Measurements from ENCODE around the gene CXXC4. TPM values are rescaled to one million over a fixed set of nuclear protein-coding genes. Genes with fewer than 3 reads are reported as not detected.

The CXXC4 gene
- total and polyA plus RNA-seq, 2 experiments from 2014 or later = 1.6 to 3.0 TPM

GRCh38 chr4:104486716-104487504, 7.8 kb downstream of the CXXC4 start:
- H3K4me3 ChIP-seq = no peak overlapping the region

DNA sequence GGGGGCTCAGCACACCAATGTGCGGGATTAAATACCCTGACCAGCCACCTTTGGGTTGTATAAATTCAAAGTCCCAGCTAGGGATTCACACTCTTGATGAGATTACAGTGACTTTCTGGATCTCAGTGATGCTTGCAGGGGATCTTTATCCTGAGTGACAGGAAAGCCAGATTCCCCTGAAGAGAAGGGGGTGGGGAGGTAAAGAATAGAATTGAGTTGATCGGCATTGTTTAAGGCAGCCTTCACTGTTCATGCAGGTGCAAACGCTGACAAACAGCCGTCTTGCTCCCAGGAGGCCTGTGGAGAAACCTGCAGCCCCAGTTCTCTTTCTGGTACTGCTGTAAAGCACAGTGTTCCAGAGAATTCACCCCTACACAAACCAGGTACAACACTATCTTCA, 19.0 kb downstream of the CXXC4 start:
- Mint-ChIP-seq H3K9me3 (no peaks in the 10 kb centered on the region), H3K27ac (0 out of 2 replicates have a peak overlapping the region, but pooled peaks have one; percentile 36), H3K27me3 (ENCODE audit: insufficient read depth, low read depth, poor library complexity) (no peaks in the 10 kb centered on the region), H3K4me1 (peaks cover 22% of the 10 kb centered on the region), H3K4me3 (no peak overlapping the region), H3K36me3 (ENCODE audit: low read depth) (no peaks in the 10 kb centered on the region)
- H4K20me1 ChIP-seq (replicated peaks; ENCODE audit: insufficient read depth) = no peaks in the 10 kb centered on the region
- no peaks in the 10 kb centered on the region for H3K79me2 ChIP-seq (replicated peaks; ENCODE audit: insufficient read depth)
- no peaks in the 10 kb centered on the region for H3K9me2 ChIP-seq (ENCODE audit: insufficient read depth)
- no peak overlapping the region for H3K4me3 ChIP-seq
- H3K27me3 ChIP-seq (ENCODE audit: insufficient read depth) = no peaks in the 10 kb centered on the region
- H3K4me2 ChIP-seq = no peak overlapping the region
- H3K4me1 ChIP-seq (ENCODE audit: insufficient read depth) = peaks cover 10% of the 10 kb centered on the region; the same call in 1 of the 2 replicates
- peak; percentile 98 for ATAC-seq
- H3F3A ChIP-seq (replicated peaks; ENCODE audit: low read depth) = no peaks in the 10 kb centered on the region
- no peaks in the 10 kb centered on the region for H3K36me3 ChIP-seq (ENCODE audit: insufficient read depth)
- H3K27ac ChIP-seq (ENCODE audit: low read depth) = no peak overlapping the region
- DNase-seq (ENCODE audit: low spot score) = peak; percentile 62
- H2AFZ ChIP-seq = no peak overlapping the region
- TF ChIP-seq EZH2 (IDR thresholded peaks at IDR 0.05; ENCODE audit: low read depth, unreplicated experiment) (no peak), ETS1 (IDR thresholded peaks at IDR 0.05) (no peak), STAT1 (IDR thresholded peaks at IDR 0.05; ENCODE audit: unreplicated experiment) (no peak), ZNF331 (CRISPR knock-in tag; IDR thresholded peaks at IDR 0.05; ENCODE audit: low read depth) (no peak), JUNB (IDR thresholded peaks at IDR 0.05; ENCODE audit: unreplicated experiment) (no peak), EZH2phosphoT487 (IDR thresholded peaks at IDR 0.05; ENCODE audit: unreplicated experiment) (no peak), POLR2AphosphoS5 (IDR thresholded peaks at IDR 0.05; ENCODE audit: low read depth) (no peak), ZNF462 (CRISPR knock-in tag; IDR thresholded peaks at IDR 0.05) (no peak)

More at GRCh38 chr4:104486716-104487504, 7.8 kb downstream of the CXXC4 start:
- Histone ChIP-seq H3K9me2 (ENCODE audit: insufficient read depth) (no peaks in the 10 kb centered on the region), H3K4me1 (ENCODE audit: insufficient read depth) (peaks cover 24% of the 10 kb centered on the region), H2AFZ (no peak overlapping the region), H3K4me2 (peak overlapping the region; percentile 34; the same call in 1 of the 2 replicates), H4K20me1 (replicated peaks; ENCODE audit: insufficient read depth) (no peaks in the 10 kb centered on the region), H3K27me3 (ENCODE audit: insufficient read depth) (peaks cover 17% of the 10 kb centered on the region; the same call in 1 of the 2 replicates), H3K79me2 (replicated peaks; ENCODE audit: insufficient read depth) (no peaks in the 10 kb centered on the region), H3K36me3 (ENCODE audit: insufficient read depth) (no peaks in the 10 kb centered on the region), H3K27ac (ENCODE audit: low read depth) (no peak overlapping the region), H3F3A (replicated peaks; ENCODE audit: low read depth) (no peaks in the 10 kb centered on the region)
- Mint-ChIP-seq H3K4me3 (no peak overlapping the region), H3K27me3 (ENCODE audit: insufficient read depth, low read depth, poor library complexity) (peaks cover 5% of the 10 kb centered on the region), H3K9me3 (no peaks in the 10 kb centered on the region), H3K4me1 (peaks cover 48% of the 10 kb centered on the region), H3K36me3 (ENCODE audit: low read depth) (no peaks in the 10 kb centered on the region), H3K27ac (no peak overlapping the region)
- TF ChIP-seq CTCF (conservative IDR thresholded peaks at IDR 0.05; ENCODE audit: low read depth in 2 of 2) = no peak
- TF ChIP-seq ZNF114 (CRISPR knock-in tag; IDR thresholded peaks at IDR 0.05) = no peak
- DNase-seq (ENCODE audit: low spot score) (peak; percentile 35), ATAC-seq (no peak)
